Spleen (tissue), 7 donors: ENCODE results near the gene SRGN.
A peak's percentile ranks its signal among the peaks of the same experiment; 100 is the strongest.

Experiments used
- CTCF ChIP-seq, 11 experiments: fragments of 200-600 bp in 7 of 11; fragments of 450-650 bp in 4 of 11; sonication (generic) in 4 of 11; IDR thresholded peaks in 8 of 11; conservative IDR thresholded peaks in 3 of 11; 1 replicate in 7 of 11; 2 replicates in 4 of 11; pipeline versions ENCODE4 v1.4.0 to v1.8.0; 2016 to 2021; ENCODE audit warnings: antibody characterized with exemption in 11 of 11, inconsistent platforms in 4 of 11, mild to moderate bottlenecking in 1 of 11
- POLR2A ChIP-seq, 3 donors: fragments of 450-650 bp; IDR thresholded peaks; one replicate each; pipeline ENCODE4 v1.5.1; 2017; ENCODE audit warnings: antibody characterized with exemption in 3 of 3, mild to moderate bottlenecking in 1 of 3
- POLR2AphosphoS5 ChIP-seq, 3 donors: sonication (generic); formaldehyde crosslinking; IDR thresholded peaks; one replicate each; pipeline ENCODE4 v1.5.1; 2017; ENCODE audit warnings: antibody characterized with exemption in 3 of 3
- donor health status: DM: no; HTN: no; CAD: no; lungs with moderate emphysema.
- donor health status: DM: no; HTN: no; CAD: no.
- donor health status: DM: no; HTN: no; CAD: no.

- no peak for TF ChIP-seq POLR2A (IDR thresholded peaks at IDR 0.05)
- TF ChIP-seq POLR2AphosphoS5 (IDR thresholded peaks at IDR 0.05), result peak in 1 of 3 donors; percentile 25
- no peak for TF ChIP-seq CTCF (IDR thresholded peaks at IDR 0.05 in 8 of 11, conservative IDR thresholded peaks at IDR 0.05 in 3 of 11)
Measured at GRCh38 chr10:69107699-69108098, 19.8 kb downstream of the SRGN start.
